ENCODE results near the gene PPP2R1B.

DNA sequence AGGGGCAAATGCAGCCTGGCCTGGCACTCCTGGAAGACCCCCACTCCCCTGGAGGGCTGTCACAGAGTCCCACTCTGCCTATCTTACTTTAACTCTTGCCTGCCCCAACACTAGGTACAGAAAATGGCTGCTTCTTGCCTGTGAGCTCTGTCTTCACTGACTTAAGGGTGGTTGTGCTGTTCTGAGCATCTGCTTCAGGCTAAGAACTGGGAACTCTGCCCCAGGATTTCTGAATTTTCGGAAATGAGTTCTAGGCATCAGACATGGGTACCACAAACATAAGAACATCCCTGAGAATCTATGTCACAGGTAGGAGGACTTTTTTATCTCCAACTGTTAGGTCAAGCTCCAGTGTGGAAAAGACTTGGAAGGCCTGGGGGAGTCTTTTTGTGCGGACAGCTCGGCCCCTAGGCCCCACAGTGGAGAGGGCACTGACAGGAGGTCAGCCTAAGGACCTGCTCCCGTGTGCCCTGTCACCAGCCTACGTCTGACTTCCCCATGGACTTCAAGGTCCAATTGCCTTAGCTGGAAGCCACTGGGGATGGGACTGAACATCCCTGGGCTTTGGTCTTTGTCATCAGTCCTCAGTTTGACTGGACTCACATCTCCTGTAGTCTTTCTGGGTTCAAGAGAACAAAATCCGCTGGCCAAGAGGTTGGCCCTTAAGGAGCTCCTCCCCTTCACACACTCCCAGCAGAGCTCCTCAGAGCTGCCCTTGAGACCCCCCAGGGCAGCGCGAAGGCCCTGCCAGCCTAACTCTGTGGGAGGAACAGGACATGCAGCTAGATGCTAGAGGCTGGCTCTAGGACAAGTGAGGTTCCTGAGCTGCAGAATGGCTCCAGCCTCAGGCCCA, 31.9 kb downstream of the PPP2R1B start:
- TF ChIP-seq, protein P1, sequence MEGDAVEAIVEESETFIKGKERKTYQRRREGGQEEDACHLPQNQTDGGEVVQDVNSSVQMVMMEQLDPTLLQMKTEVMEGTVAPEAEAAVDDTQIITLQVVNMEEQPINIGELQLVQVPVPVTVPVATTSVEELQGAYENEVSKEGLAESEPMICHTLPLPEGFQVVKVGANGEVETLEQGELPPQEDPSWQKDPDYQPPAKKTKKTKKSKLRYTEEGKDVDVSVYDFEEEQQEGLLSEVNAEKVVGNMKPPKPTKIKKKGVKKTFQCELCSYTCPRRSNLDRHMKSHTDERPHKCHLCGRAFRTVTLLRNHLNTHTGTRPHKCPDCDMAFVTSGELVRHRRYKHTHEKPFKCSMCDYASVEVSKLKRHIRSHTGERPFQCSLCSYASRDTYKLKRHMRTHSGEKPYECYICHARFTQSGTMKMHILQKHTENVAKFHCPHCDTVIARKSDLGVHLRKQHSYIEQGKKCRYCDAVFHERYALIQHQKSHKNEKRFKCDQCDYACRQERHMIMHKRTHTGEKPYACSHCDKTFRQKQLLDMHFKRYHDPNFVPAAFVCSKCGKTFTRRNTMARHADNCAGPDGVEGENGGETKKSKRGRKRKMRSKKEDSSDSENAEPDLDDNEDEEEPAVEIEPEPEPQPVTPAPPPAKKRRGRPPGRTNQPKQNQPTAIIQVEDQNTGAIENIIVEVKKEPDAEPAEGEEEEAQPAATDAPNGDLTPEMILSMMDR (IDR thresholded peaks at IDR 0.05): no peak
- TF ChIP-seq POLR2A (IDR thresholded peaks at IDR 0.05): no peak
